Upper lobe of right lung (tissue), 1 donor: ENCODE results near the gene CDC42SE1. TPM values are rescaled to one million over a fixed set of nuclear protein-coding genes. Genes with fewer than 3 reads are reported as not detected.

ENCODE experiments used
- ATAC-seq: fragments of 200-7000 bp; cut with Tn5 transposase; one replicate; pipeline ENCODE4 v1.9.1; 2020; ENCODE audit warnings: mild to moderate bottlenecking, moderate library complexity
- DNase-seq: peaks from one replicate; pipeline ENCODE4 v3.0.0-alpha.2; 2020
- H3K27ac ChIP-seq: fragments of 200-600 bp; one replicate; pipeline ENCODE4 v1.8.0; 2022
- H3K27me3 ChIP-seq: fragments of 200-600 bp; one replicate; pipeline ENCODE4 v1.8.0; 2022; ENCODE audit warnings: mild to moderate bottlenecking
- H3K36me3 ChIP-seq: fragments of 200-600 bp; one replicate; pipeline ENCODE4 v1.8.0; 2022
- H3K4me1 ChIP-seq: fragments of 200-600 bp; one replicate; pipeline ENCODE4 v1.8.0; 2022
- H3K4me3 ChIP-seq: fragments of 200-600 bp; one replicate; pipeline ENCODE4 v1.8.0; 2022; ENCODE audit warnings: mild to moderate bottlenecking
- H3K9me3 ChIP-seq: fragments of 200-600 bp; one replicate; pipeline ENCODE4 v1.8.0; 2022
- intact Hi-C: fragments of 100-400 bp; cut with DNase I; formaldehyde crosslinking; loops from one replicate; pipeline ENCODE4 v1.11.0; 2022
- total RNA-seq: library from RNA; stranded (reverse); fragmentation: NEBNext Ultra II Directional; extraction: Animal tissue kit (Norgen Biotek cat#: 25700); gene quantifications from one replicate; pipeline ENCODE4 v1.2.1, GENCODE V29; 2021
- TF ChIP-seq, protein P1 (sequence below): fragments of 200-600 bp; IDR thresholded peaks from one replicate; pipeline ENCODE4 v1.8.0; 2022; ENCODE audit warnings: antibody characterized with exemption
- donor health status: DM: no; HTN: yes; CAD: no; lungs with severe emphysema.

CDC42SE1 gene
- total RNA-seq, 1 donor from 2014 or later: 105 TPM

DNA sequence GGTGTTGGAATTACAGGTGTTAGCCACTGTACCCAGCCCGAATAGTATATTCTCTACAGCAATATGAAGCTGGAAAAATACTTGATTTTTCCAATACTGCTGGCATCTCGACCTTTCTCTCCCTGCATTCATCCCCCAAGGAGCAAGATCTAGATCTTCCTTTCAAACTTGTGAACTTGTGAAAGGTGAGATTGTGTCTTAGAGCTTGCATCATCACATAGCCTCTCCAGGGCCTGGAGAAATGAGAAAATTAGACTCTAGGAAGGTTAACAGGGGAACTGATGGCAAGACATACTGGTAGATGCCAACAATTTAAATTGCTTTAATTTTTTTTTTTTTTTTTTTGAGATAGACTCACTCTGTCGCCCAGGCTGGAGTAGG lies 49.1 kb downstream of the CDC42SE1 start:
- Histone ChIP-seq H3K27me3 (no peaks in the 10 kb centered on the region), H3K27ac (no peak overlapping the region), H3K9me3 (no peaks in the 10 kb centered on the region), H3K4me3 (no peak overlapping the region), H3K36me3 (no peaks in the 10 kb centered on the region), H3K4me1 (peaks cover 61% of the 10 kb centered on the region)
- intact Hi-C loops: loop anchor here (10.0 kb wide), 1 partner anchor 54 kb away; the partner anchor contains the start of gene MLLT11
- TF ChIP-seq, protein P1, sequence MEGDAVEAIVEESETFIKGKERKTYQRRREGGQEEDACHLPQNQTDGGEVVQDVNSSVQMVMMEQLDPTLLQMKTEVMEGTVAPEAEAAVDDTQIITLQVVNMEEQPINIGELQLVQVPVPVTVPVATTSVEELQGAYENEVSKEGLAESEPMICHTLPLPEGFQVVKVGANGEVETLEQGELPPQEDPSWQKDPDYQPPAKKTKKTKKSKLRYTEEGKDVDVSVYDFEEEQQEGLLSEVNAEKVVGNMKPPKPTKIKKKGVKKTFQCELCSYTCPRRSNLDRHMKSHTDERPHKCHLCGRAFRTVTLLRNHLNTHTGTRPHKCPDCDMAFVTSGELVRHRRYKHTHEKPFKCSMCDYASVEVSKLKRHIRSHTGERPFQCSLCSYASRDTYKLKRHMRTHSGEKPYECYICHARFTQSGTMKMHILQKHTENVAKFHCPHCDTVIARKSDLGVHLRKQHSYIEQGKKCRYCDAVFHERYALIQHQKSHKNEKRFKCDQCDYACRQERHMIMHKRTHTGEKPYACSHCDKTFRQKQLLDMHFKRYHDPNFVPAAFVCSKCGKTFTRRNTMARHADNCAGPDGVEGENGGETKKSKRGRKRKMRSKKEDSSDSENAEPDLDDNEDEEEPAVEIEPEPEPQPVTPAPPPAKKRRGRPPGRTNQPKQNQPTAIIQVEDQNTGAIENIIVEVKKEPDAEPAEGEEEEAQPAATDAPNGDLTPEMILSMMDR: no peak
- DNase-seq: no peak
- no peak for ATAC-seq

DNA sequence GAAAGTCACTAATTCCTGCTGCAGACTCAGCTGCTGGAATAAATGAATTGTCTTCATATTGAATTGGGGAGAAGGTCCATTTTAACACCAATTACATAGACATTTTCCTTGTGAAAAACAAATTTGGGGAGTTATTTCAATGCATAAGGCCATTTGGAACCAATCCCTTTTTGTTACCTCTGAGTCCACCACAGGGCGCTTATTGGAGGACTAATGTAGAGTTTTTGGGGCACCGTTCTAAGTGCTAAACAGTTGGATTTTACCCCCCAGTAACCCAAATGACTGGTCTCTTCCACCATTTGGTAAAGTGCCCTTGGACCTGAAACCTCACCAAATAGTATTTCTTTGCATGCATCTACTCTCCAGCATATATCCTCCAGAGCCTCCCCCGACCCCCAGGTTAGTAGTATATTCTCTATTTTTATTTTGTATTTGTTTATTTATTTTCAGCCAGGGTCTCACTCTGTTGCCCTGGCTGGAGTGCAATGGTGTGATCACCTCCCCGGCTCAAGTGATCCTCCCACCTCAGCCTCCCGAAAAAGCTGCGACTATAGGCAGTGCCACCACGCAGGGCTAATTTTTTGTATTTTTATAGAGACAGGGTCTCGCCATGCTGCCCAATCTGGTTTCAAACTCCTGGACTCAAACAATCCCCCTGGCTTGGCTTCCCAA lies 49.6 kb downstream of the CDC42SE1 start:
- H3K4me3 ChIP-seq: peak overlapping the region; percentile 59
- peaks cover 63% of the 10 kb centered on the region for H3K4me1 ChIP-seq
- H3K9me3 ChIP-seq: no peaks in the 10 kb centered on the region
- DNase-seq (no peak), ATAC-seq (no peak)
- intact Hi-C loops: loop anchor here (10.0 kb wide), 1 partner anchor 55 kb away; the partner anchor contains the start of gene MLLT11
- H3K36me3 ChIP-seq: no peaks in the 10 kb centered on the region
- TF ChIP-seq, protein P1: no peak
- H3K27ac ChIP-seq: no peak overlapping the region
- H3K27me3 ChIP-seq: no peaks in the 10 kb centered on the region

DNA sequence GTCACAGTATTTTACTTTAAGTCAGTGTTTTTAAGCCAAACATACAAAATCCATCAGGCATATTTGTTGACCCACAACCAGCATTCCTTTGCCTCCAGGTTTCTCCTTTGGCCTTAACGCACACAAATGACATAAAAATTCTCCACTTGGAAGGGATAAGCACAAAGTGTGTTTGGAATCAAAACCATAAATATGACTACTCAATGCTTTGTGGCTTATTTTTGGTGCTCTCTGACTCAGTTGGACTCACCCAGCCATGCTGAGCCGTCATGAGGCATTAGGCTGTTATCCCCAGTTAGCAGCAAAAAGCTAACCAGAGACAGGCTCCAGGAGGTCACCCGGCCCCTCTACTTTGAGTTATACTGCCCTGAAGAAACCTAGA lies 50.2 kb downstream of the CDC42SE1 start:
- no peaks in the 10 kb centered on the region for H3K9me3 ChIP-seq
- no peaks in the 10 kb centered on the region for H3K27me3 ChIP-seq
- peak overlapping the region; percentile 96 for H3K27ac ChIP-seq
- TF ChIP-seq, protein P1: no peak
- no peaks in the 10 kb centered on the region for H3K36me3 ChIP-seq
- intact Hi-C loops: no loop called here
- H3K4me1 ChIP-seq: peaks cover 67% of the 10 kb centered on the region
- H3K4me3 ChIP-seq: peak overlapping the region; percentile 59
- ATAC-seq (no peak), DNase-seq (no peak)

DNA sequence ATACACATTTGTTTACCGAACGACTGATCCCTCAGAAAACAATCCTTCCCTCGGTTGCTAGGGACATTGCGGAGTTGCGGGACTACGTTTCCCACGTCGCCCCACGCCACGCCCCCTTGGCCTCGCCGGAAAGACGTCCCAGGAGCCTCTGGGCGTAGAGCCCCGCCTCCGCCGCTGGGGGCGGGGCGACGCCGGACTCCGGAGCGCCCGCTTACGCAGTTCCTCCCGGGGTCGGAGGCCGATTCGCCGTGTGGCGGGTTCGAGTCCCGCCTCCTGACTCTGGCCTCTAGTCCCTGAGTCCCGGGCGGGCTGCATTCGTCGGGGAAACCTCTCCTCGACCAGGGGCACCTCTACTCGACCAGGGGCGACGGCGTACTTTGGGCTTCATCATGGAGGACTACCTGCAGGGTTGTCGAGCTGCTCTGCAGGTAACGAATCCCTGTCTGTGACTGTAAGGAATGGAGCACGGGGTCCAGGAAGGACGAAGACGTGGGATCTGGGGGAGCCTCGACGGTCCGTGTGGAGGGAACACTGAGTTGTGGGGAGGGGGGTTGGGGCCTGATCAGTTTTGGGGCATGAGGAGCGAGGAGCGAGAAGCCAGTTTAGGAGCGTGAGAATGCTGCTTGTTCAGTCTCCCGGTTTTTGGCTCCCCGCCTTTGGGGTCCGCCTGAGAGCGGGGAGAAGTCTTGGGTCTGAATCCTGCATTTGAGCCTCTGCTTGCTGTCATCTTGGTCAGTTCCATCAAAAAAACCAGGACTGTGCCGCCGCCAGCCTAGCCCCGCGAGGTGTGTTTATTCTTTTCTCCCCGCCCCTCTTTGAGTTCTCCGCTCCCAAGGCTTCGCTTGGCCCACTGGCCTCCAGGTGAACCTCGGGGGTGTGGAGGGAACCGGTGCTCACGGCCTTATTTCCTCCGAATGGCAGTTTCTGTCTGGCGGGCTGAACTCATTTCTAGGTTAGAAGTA lies 50.9 kb downstream of the CDC42SE1 start, which contains the start of gene PRUNE1:
PRUNE1 (plus strand) TSS at position 206 of the 962 bp plus-strand sequence; CDS start at position 390, 184 bp downstream.
- TF ChIP-seq, protein P1: no peak

DNA sequence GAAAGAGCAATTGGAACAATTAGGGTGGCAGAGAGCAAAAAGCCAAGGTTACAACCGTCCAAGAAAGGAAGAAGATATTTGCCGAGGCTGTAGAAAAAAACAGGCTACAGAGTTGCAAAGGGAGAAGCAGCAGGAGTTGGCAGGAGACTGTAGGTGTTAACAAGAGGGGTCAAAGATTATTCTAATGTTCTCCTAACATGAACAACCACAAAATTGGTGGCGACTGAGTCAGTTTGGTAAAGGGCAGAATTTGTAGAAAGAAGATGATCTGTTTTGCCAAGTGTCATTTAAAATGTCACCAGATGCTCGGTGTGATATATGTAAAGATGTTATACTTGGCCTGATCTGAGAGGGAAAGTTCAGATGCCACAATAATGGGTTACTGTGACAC lies 51.6 kb downstream of the CDC42SE1 start:
- Histone ChIP-seq H3K27ac (peak overlapping the region; percentile 96), H3K4me3 (peak overlapping the region; percentile 59), H3K4me1 (peaks cover 69% of the 10 kb centered on the region), H3K9me3 (no peaks in the 10 kb centered on the region), H3K36me3 (no peaks in the 10 kb centered on the region), H3K27me3 (no peaks in the 10 kb centered on the region)
- DNase-seq (no peak), ATAC-seq (no peak)
- TF ChIP-seq, protein P1: no peak
- intact Hi-C loops: no loop called here

More for the DNA sequence above, 50.9 kb downstream of the CDC42SE1 start, which contains the start of gene PRUNE1:
- Histone ChIP-seq H3K9me3 (no peaks in the 10 kb centered on the region), H3K4me3 (peak within 1 kb of the TSS; percentile 59), H3K4me1 (peaks cover 67% of the 10 kb centered on the region), H3K27ac (peak within 1 kb of the TSS; percentile 96), H3K27me3 (no peaks in the 10 kb centered on the region), H3K36me3 (no peaks in the 10 kb centered on the region)
- DNase-seq (peak; percentile 99), ATAC-seq (peak; percentile 97)
- intact Hi-C loops: no loop called here
